ENCODE results near the gene TMEM184B. TPM values are rescaled to one million over a fixed set of nuclear protein-coding genes. Genes with fewer than 3 reads are reported as not detected.

TMEM184B gene
- polyA plus RNA-seq, 2 of the 4 experiments (the other 2 are of a cell fraction), result 22.2 to 36.8 TPM

DNA sequence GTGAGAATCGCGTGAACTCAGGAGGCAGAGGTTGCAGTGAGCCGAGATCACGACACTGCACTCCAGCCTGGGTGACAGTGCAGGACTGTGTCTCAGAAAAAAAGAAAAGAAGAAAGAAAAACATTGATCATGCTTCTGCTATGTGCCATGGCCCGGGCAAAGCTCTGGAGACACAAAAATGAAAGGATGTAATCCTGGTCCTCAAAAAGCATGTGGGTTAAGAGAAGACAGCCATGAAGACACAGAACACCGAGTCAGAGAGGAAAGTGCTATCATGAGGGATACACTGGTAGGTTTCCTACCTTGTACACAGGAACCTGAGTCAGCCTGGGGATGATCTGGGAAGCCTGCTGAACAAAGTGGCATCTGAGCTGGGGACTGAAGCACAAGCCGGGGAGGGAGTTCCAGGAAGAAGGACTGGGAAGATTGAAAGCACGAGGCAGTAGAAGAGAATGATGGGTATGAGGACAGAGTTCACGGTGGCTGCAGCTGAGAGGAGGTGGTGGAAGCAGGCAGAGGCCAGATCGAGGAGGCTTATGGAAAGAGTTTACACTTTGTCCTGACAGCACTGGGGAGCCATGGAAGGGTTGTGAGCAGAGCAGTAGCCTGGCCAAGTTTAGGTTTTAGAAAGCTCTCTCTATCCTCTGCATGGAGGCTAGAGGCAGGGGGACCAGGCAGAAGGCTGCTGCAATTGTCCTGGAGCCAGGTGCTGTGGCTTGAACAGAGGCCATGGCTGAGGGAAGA is 80.9 kb downstream of the TMEM184B start:
- Histone ChIP-seq H3K9me3 (no peaks in the 10 kb centered on the region), H3K4me3 (no peak overlapping the region), H3K27ac (no peak overlapping the region), H3K4me2 (no peak overlapping the region), H3K4me1 (peaks cover 12% of the 10 kb centered on the region)
- TF ChIP-seq HEYL (CRISPR knock-in tag; IDR thresholded peaks at IDR 0.05) (no peak), HOXB13 (CRISPR knock-in tag; IDR thresholded peaks at IDR 0.05; ENCODE audit: low read depth) (no peak), ZSCAN20 (CRISPR knock-in tag; IDR thresholded peaks at IDR 0.05) (no peak), NPAS2 (CRISPR knock-in tag; IDR thresholded peaks at IDR 0.05; ENCODE audit: borderline replicate concordance) (no peak), SREBF2 (IDR thresholded peaks at IDR 0.05) (no peak), FOSB (CRISPR knock-in tag; IDR thresholded peaks at IDR 0.05) (no peak), JUNB (IDR thresholded peaks at IDR 0.05) (no peak)
- TF ChIP-seq, protein P1, sequence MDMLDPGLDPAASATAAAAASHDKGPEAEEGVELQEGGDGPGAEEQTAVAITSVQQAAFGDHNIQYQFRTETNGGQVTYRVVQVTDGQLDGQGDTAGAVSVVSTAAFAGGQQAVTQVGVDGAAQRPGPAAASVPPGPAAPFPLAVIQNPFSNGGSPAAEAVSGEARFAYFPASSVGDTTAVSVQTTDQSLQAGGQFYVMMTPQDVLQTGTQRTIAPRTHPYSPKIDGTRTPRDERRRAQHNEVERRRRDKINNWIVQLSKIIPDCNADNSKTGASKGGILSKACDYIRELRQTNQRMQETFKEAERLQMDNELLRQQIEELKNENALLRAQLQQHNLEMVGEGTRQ (IDR thresholded peaks at IDR 0.05), result no peak
- CTCF ChIA-PET, result interaction anchor here (1.2 kb wide), 1 partner anchor 8 kb away, joined by 3 read pairs; no protein-coding TSS in a partner anchor
- 73% methylated on average over 10 of the region's 10 CpGs for WGBS (ENCODE audit: missing lambda C conversion rate)
- DNase-seq (ENCODE audit: low read depth in 1 of 2, low spot score in 1 of 2), result no peak
- no peak for ATAC-seq
- FAIRE-seq, result no peak
- POLR2A ChIA-PET, result interaction anchor here (0.8 kb wide), 1 partner anchor 10 kb away, joined by 3 read pairs; the partner anchor contains the start of gene PLA2G6

GRCh38 chr22:38191055-38191454 is 81.8 kb downstream of the TMEM184B start:
- Histone ChIP-seq H3K4me3 (no peak overlapping the region), H3K4me2 (no peak overlapping the region), H3K4me1 (peaks cover 12% of the 10 kb centered on the region), H3K9me3 (no peaks in the 10 kb centered on the region), H3K27ac (no peak overlapping the region)
- no peak for ATAC-seq
- no peak for DNase-seq (ENCODE audit: low read depth in 1 of 2, low spot score in 1 of 2)
- CTCF ChIA-PET, result interaction anchor here (0.6 to 1.2 kb wide), 2 partner anchors 9 to 39 kb away, joined by 3 read pairs; no protein-coding TSS in a partner anchor
- WGBS (ENCODE audit: missing lambda C conversion rate), result 86% methylated on average over 14 of the region's 14 CpGs
- POLR2A ChIA-PET, result no interaction called here
- TF ChIP-seq NFE2L2 (conservative IDR thresholded peaks at IDR 0.05; ENCODE audit: low read length), result no peak
- no peak for TF ChIP-seq ELK1 (IDR thresholded peaks at IDR 0.05; ENCODE audit: low read depth, low read length)
- no peak for FAIRE-seq

GRCh38 chr22:38190581-38190980 is 82.2 kb downstream of the TMEM184B start:
- no peak overlapping the region for H3K4me2 ChIP-seq
- ATAC-seq, result no peak
- H3K27ac ChIP-seq, result no peak overlapping the region
- H3K4me1 ChIP-seq, result peaks cover 12% of the 10 kb centered on the region
- TF ChIP-seq NFE2L2 (conservative IDR thresholded peaks at IDR 0.05; ENCODE audit: low read length), result no peak
- TF ChIP-seq MYC (IDR thresholded peaks at IDR 0.05; ENCODE audit: borderline replicate concordance, low read length), result no peak
- TF ChIP-seq, protein P2, sequence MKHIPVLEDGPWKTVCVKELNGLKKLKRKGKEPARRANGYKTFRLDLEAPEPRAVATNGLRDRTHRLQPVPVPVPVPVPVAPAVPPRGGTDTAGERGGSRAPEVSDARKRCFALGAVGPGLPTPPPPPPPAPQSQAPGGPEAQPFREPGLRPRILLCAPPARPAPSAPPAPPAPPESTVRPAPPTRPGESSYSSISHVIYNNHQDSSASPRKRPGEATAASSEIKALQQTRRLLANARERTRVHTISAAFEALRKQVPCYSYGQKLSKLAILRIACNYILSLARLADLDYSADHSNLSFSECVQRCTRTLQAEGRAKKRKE (CRISPR knock-in tag; IDR thresholded peaks at IDR 0.05; ENCODE audit: low read depth), result no peak
- TF ChIP-seq CHD4 (IDR thresholded peaks at IDR 0.05; ENCODE audit: borderline replicate concordance), result no peak
- TF ChIP-seq BHLHE40 (IDR thresholded peaks at IDR 0.05; ENCODE audit: low read depth, low read length), result no peak
- no peak for TF ChIP-seq MAX (IDR thresholded peaks at IDR 0.05)
- TF ChIP-seq EHF (CRISPR knock-in tag; IDR thresholded peaks at IDR 0.05), result no peak
- TF ChIP-seq HOXB13 (CRISPR knock-in tag; IDR thresholded peaks at IDR 0.05; ENCODE audit: low read depth), result no peak
- TF ChIP-seq JUNB (IDR thresholded peaks at IDR 0.05), result no peak
- no peak for TF ChIP-seq HEYL (CRISPR knock-in tag; IDR thresholded peaks at IDR 0.05)
- TF ChIP-seq RAD21 (conservative IDR thresholded peaks at IDR 0.05 in 1 of 2, IDR thresholded peaks at IDR 0.05 in 1 of 2), result no peak
- TF ChIP-seq HMGXB4 (CRISPR knock-in tag; IDR thresholded peaks at IDR 0.05; ENCODE audit: borderline replicate concordance), result no peak
- no peak for TF ChIP-seq PHF8 (IDR thresholded peaks at IDR 0.05; ENCODE audit: borderline replicate concordance, low read depth)
- no peak for TF ChIP-seq CBX2 (IDR thresholded peaks at IDR 0.05; ENCODE audit: borderline replicate concordance, low read depth)
- TF ChIP-seq ELK1 (IDR thresholded peaks at IDR 0.05; ENCODE audit: low read depth, low read length), result no peak
- TF ChIP-seq MAFK (IDR thresholded peaks at IDR 0.05; ENCODE audit: partially characterized antibody), result no peak
- no peak for TF ChIP-seq CHD2 (IDR thresholded peaks at IDR 0.05; ENCODE audit: low read length, partially characterized antibody)
- TF ChIP-seq ZNF302 (CRISPR knock-in tag; IDR thresholded peaks at IDR 0.05), result no peak
- TF ChIP-seq ZFP36 (IDR thresholded peaks at IDR 0.05; ENCODE audit: borderline replicate concordance, partially characterized antibody), result no peak
- DNase-seq (ENCODE audit: low read depth in 1 of 2, low spot score in 1 of 2), result no peak
- no peak for FAIRE-seq
- 75% methylated on average over 5 of the region's 6 CpGs for WGBS (ENCODE audit: missing lambda C conversion rate)
- H3K9me3 ChIP-seq, result no peaks in the 10 kb centered on the region
- CTCF ChIA-PET, result interaction anchor here (0.6 to 1.2 kb wide), 2 partner anchors 10 to 40 kb away, joined by 3 read pairs; no protein-coding TSS in a partner anchor
- POLR2A ChIA-PET, result no interaction called here
- no peak overlapping the region for H3K4me3 ChIP-seq
